Stimulated activated CD4-positive, alpha-beta T cell treated with anti-CD3 and anti-CD28 coated beads, Interleukin-4, amount 100 ng/mL, for 4 hours (primary cell): ENCODE data around the gene USF2.

ENCODE experiments used
- DNase-seq, 2 experiments: peaks; one replicate each; pipeline ENCODE4 v3.0.0-alpha.2; 2020

The USF2 gene

GRCh38 chr19:35265900-35266519 is 2.8 kb upstream of the USF2 start:
- no peak for DNase-seq

- DNase-seq: no peak
Observed at GRCh38 chr19:35266520-35267352, 2.0 kb upstream of the USF2 start.

- peak; percentile 54 to 63 for DNase-seq
Observed at GRCh38 chr19:35267353-35267817, 1.4 kb upstream of the USF2 start.

- peak; percentile 67 to 78 for DNase-seq
Observed at GRCh38 chr19:35267818-35268535, 785 bp upstream of the USF2 start.

GRCh38 chr19:35269438-35270117 is 816 bp downstream of the USF2 start:
- peak; percentile 67 to 71 for DNase-seq

- no peak for DNase-seq
Observed at GRCh38 chr19:35270381-35270811, 1.6 kb downstream of the USF2 start.

- DNase-seq: no peak
Observed at GRCh38 chr19:35271546-35271945, 2.8 kb downstream of the USF2 start.

- DNase-seq: no peak
Observed at GRCh38 chr19:35272122-35272719, 3.5 kb downstream of the USF2 start.

GRCh38 chr19:35272954-35273649 is 4.3 kb downstream of the USF2 start:
- no peak for DNase-seq

- DNase-seq: no peak
Observed at GRCh38 chr19:35273686-35274259, 5.0 kb downstream of the USF2 start.

- DNase-seq: no peak
Observed at GRCh38 chr19:35274323-35274722, 5.6 kb downstream of the USF2 start.

- DNase-seq: no peak
Observed at GRCh38 chr19:35276706-35277281, 8.0 kb downstream of the USF2 start.

GRCh38 chr19:35278578-35279284 is 10.0 kb downstream of the USF2 start:
- no peak for DNase-seq

GRCh38 chr19:35279374-35279773 is 10.6 kb downstream of the USF2 start:
- DNase-seq: no peak

GRCh38 chr19:35279985-35280821 is 11.4 kb downstream of the USF2 start:
- no peak for DNase-seq

- no peak for DNase-seq
Observed at GRCh38 chr19:35281303-35281702, 12.5 kb downstream of the USF2 start.

- DNase-seq: no peak
Observed at GRCh38 chr19:35284153-35285094, 15.7 kb downstream of the USF2 start.

- DNase-seq: no peak
Observed at GRCh38 chr19:35285095-35285449, 16.3 kb downstream of the USF2 start.
